Esophagus squamous epithelium (tissue), 4 donors: ENCODE data around the gene TPM4.

Experiments used
- CTCF ChIP-seq, 6 experiments: fragments of 450-650 bp in 4 of 6; fragments of 200-600 bp in 2 of 6; sonication (generic) in 2 of 6; IDR thresholded peaks; one replicate each; pipeline ENCODE4 v1.5.1; 2016 to 2019; ENCODE audit warnings: antibody characterized with exemption in 6 of 6, mild to moderate bottlenecking in 4 of 6, moderate library complexity in 4 of 6
- POLR2A ChIP-seq, 4 donors: fragments of 450-650 bp; IDR thresholded peaks; one replicate each; pipeline ENCODE4 v1.6.1; 2017; ENCODE audit warnings: antibody characterized with exemption in 4 of 4, mild to moderate bottlenecking in 4 of 4, moderate library complexity in 3 of 4

- TF ChIP-seq CTCF (IDR thresholded peaks at IDR 0.05): no peak
- no peak for TF ChIP-seq POLR2A (IDR thresholded peaks at IDR 0.05)
Measured at GRCh38 chr19:16034180-16034579, 42.1 kb upstream of the TPM4 start.
